Nephron (organoid): ENCODE data around the gene ASTN2.

Experiments used
- H3K27ac Mint-ChIP-seq, 3 experiments: 2 replicates each; pipeline ENCODE4 v1.8.0; 2020; ENCODE audit warnings: mixed read lengths in 3 of 3, mild to moderate bottlenecking in 2 of 3, moderate library complexity in 1 of 3
- H3K27me3 Mint-ChIP-seq: 2 replicates; pipeline ENCODE4 v1.8.0; 2021; ENCODE audit warnings: low read depth, mild to moderate bottlenecking, moderate library complexity, mixed read lengths
- H3K36me3 Mint-ChIP-seq: 2 replicates; pipeline ENCODE4 v1.8.0; 2020; ENCODE audit warnings: low read depth, mixed read lengths
- H3K4me1 Mint-ChIP-seq: 2 replicates; pipeline ENCODE4 v1.8.0; 2020; ENCODE audit warnings: mixed read lengths
- H3K4me3 Mint-ChIP-seq, 3 experiments: 2 replicates each; pipeline ENCODE4 v1.8.0; 2020; ENCODE audit warnings: mild to moderate bottlenecking in 3 of 3, mixed read lengths in 3 of 3, moderate library complexity in 2 of 3
- H3K9me3 Mint-ChIP-seq: 2 replicates; pipeline ENCODE4 v1.8.0; 2020; ENCODE audit warnings: mixed read lengths
- TF ChIP-seq, protein P1 (sequence below), 3 experiments: fragments of 200-600 bp; sonication (generic); IDR thresholded peaks; one replicate each; pipeline ENCODE4 v1.5.0; 2021; ENCODE audit warnings: antibody characterized with exemption in 3 of 3; ENCODE audit not compliant: unreplicated experiment in 3 of 3

ASTN2 gene

DNA sequence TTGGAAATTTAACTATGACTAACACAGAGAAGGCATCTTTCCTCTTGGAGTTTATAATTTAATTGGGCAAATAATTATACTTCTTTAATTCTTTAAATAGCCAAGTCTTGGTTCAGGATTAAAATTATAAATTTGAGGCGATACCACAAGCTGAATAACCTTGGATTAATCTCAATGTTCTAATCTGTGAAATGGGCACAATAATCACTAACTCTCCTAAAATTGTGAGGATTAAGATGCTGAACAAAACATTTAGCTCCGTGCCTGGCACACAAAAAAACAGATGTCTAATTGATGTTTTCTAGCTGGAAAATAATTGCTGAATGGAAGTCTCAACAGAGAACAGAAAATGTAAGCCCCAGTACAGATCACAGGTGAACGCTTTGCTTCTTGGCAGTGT lies 797.5 kb downstream of the ASTN2 start:
- peaks cover 29% of the 10 kb centered on the region for H3K36me3 Mint-ChIP-seq
- no peak overlapping the region for H3K27ac Mint-ChIP-seq
- H3K4me1 Mint-ChIP-seq, result no peaks in the 10 kb centered on the region
- TF ChIP-seq, protein P1, sequence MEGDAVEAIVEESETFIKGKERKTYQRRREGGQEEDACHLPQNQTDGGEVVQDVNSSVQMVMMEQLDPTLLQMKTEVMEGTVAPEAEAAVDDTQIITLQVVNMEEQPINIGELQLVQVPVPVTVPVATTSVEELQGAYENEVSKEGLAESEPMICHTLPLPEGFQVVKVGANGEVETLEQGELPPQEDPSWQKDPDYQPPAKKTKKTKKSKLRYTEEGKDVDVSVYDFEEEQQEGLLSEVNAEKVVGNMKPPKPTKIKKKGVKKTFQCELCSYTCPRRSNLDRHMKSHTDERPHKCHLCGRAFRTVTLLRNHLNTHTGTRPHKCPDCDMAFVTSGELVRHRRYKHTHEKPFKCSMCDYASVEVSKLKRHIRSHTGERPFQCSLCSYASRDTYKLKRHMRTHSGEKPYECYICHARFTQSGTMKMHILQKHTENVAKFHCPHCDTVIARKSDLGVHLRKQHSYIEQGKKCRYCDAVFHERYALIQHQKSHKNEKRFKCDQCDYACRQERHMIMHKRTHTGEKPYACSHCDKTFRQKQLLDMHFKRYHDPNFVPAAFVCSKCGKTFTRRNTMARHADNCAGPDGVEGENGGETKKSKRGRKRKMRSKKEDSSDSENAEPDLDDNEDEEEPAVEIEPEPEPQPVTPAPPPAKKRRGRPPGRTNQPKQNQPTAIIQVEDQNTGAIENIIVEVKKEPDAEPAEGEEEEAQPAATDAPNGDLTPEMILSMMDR (IDR thresholded peaks at IDR 0.05; ENCODE audit: unreplicated experiment in 3 of 3), result no peak
- H3K27me3 Mint-ChIP-seq, result no peaks in the 10 kb centered on the region
- peaks cover 24% of the 10 kb centered on the region for H3K9me3 Mint-ChIP-seq
- H3K4me3 Mint-ChIP-seq, result no peak overlapping the region

DNA sequence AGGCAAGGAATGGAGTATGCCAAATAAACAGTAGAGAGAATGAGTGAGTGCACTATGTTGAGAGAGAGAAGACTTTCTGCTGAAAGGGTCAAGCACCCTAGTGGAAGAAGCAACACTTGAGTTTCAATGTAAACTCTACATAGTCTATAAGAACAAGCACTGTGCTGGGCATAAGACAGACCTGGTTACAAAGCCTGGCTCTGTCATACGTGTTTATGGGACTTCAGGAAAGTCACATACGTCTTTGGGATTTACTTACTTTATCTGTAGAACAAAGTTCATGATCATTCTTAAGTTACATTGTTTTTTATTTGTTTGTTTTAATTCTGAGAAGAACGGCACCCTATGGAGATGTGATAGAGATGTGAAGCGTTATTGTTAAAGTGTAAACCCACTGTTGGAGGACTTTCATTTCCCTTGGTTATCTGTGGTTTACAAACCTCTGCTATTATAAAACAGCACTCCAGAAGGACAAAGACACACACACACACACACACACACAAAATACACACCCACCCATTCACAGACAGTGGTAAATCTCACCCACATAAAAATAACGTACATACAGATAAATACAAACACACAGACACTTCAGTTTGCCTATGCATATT lies 798.4 kb downstream of the ASTN2 start:
- peaks cover 34% of the 10 kb centered on the region for H3K36me3 Mint-ChIP-seq
- H3K27me3 Mint-ChIP-seq, result no peaks in the 10 kb centered on the region
- peaks cover 28% of the 10 kb centered on the region for H3K9me3 Mint-ChIP-seq
- no peak overlapping the region for H3K27ac Mint-ChIP-seq
- H3K4me3 Mint-ChIP-seq, result no peak overlapping the region
- TF ChIP-seq, protein P1 (IDR thresholded peaks at IDR 0.05; ENCODE audit: unreplicated experiment in 3 of 3), result no peak
- H3K4me1 Mint-ChIP-seq, result no peaks in the 10 kb centered on the region

DNA sequence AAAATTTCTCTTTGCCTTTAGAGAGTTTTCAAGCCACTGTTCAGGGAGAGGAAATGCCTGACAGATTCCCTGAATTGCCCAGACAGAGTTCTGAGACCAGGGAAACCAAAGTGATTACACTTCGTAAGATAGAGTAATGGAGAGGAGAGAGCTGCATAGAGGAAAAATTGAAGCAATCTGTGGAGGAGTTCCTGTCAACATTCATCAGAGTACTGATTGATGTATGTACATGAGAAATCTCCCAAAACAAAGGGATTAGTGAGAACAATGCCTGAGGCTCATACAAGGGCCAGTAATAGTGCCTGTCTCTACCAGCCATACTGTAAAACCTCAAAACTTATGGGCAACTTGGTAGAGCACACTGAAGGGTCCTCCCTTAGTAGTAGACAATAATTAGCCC lies 806.8 kb downstream of the ASTN2 start:
- Mint-ChIP-seq H3K9me3 (peaks cover 11% of the 10 kb centered on the region), H3K27me3 (no peaks in the 10 kb centered on the region), H3K4me1 (peaks cover 11% of the 10 kb centered on the region), H3K36me3 (peaks cover 33% of the 10 kb centered on the region), H3K4me3 (no peak overlapping the region), H3K27ac (no peak overlapping the region)
- TF ChIP-seq, protein P1 (IDR thresholded peaks at IDR 0.05; ENCODE audit: unreplicated experiment in 3 of 3), result no peak

DNA sequence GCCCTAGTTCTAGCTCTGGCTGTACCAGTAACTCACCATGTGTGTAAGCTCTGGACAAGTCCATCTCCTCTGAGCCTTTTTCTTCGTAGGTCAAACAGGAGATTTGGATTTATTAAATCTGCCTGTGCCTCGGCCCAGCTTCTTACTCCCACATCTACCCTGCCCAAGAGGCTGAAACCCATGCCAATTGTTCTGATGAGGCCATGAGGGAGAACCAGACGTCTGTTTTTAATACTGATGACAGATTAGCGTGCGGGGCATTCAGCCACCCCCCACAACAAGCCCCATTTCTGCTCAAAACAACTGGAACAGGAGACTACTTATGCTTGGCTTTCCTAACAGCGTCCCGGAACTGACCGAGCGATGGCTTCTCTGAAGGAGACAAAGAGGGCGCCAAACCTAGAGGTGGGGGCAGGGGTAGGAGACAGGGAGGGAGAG lies 808.9 kb downstream of the ASTN2 start:
- H3K4me3 Mint-ChIP-seq, result peak overlapping the region in 1 of 3 experiments; percentile 19
- peaks cover 11% of the 10 kb centered on the region for H3K4me1 Mint-ChIP-seq
- peaks cover 3% of the 10 kb centered on the region for H3K9me3 Mint-ChIP-seq
- peaks cover 18% of the 10 kb centered on the region for H3K36me3 Mint-ChIP-seq
- peak overlapping the region; percentile 15 to 88 (median 81) for H3K27ac Mint-ChIP-seq
- H3K27me3 Mint-ChIP-seq, result no peaks in the 10 kb centered on the region
- TF ChIP-seq, protein P1 (IDR thresholded peaks at IDR 0.05; ENCODE audit: unreplicated experiment in 3 of 3), result no peak

DNA sequence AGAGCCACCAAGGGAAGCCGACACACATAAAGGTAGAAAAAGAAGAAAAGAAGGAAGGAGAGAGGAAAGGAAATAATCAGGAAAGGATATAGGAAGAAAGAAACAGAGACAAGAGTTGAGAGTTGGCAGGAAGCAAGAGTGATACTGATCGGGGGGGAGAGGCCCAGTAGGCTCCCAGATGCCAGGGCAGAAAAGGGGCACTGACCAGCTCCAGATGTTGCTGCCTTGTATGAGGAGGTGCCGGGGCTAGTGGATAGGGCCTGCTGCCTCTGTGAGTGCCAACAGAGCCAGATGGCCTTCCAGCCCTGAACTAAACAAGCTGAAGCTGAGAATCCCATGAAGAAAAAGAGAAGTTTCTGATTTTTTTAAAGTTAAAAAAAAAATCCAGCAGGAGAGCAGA lies 809.8 kb downstream of the ASTN2 start:
- H3K27ac Mint-ChIP-seq, result peak overlapping the region in 1 of 3 experiments; percentile 8
- peaks cover 11% of the 10 kb centered on the region for H3K4me1 Mint-ChIP-seq
- H3K27me3 Mint-ChIP-seq, result no peaks in the 10 kb centered on the region
- peaks cover 3% of the 10 kb centered on the region for H3K9me3 Mint-ChIP-seq
- peaks cover 18% of the 10 kb centered on the region for H3K36me3 Mint-ChIP-seq
- TF ChIP-seq, protein P1 (IDR thresholded peaks at IDR 0.05; ENCODE audit: unreplicated experiment in 3 of 3), result no peak
- H3K4me3 Mint-ChIP-seq, result no peak overlapping the region

DNA sequence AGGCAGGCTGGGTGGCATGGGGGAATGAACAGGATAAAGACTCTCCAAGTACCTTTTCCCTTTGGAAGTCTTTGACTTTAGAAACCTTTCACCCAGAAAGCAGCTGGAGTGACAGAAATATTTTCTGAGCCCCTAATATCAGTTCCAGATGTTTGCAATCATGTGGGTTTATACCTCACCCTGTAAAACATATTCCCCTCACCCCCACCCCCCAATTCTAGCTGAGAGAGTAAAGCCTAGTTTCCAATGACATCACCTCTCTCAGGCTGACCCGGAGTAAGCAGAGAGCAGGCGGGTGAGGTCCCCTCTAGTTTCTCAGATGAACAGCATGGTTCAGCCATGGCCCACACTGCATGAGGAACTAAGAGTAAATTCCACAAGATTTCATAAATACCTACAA lies 810.6 kb downstream of the ASTN2 start:
- Mint-ChIP-seq H3K36me3 (peaks cover 14% of the 10 kb centered on the region), H3K9me3 (peaks cover 3% of the 10 kb centered on the region), H3K27me3 (no peaks in the 10 kb centered on the region), H3K4me1 (peaks cover 11% of the 10 kb centered on the region), H3K4me3 (no peak overlapping the region), H3K27ac (peak overlapping the region in 1 of 3 experiments; percentile 8)
- TF ChIP-seq, protein P1 (IDR thresholded peaks at IDR 0.05; ENCODE audit: unreplicated experiment in 3 of 3), result no peak
